Raji (cell line): ENCODE data around the gene ASAP2.

ENCODE experiments used
- POLR2A ChIP-seq: IDR thresholded peaks from 2 replicates; pipeline ENCODE4 v1.6.1; 2011; ENCODE audit warnings: low read depth, low read length, control low read depth; ENCODE audit not compliant: insufficient read depth

The ASAP2 gene

GRCh38 chr2:9378433-9379390 is 172.1 kb downstream of the ASAP2 start:
- no peak for TF ChIP-seq POLR2A

- TF ChIP-seq POLR2A = no peak
These were observed 172.8 kb downstream of the ASAP2 start for GRCh38 chr2:9379391-9379755.

DNA sequence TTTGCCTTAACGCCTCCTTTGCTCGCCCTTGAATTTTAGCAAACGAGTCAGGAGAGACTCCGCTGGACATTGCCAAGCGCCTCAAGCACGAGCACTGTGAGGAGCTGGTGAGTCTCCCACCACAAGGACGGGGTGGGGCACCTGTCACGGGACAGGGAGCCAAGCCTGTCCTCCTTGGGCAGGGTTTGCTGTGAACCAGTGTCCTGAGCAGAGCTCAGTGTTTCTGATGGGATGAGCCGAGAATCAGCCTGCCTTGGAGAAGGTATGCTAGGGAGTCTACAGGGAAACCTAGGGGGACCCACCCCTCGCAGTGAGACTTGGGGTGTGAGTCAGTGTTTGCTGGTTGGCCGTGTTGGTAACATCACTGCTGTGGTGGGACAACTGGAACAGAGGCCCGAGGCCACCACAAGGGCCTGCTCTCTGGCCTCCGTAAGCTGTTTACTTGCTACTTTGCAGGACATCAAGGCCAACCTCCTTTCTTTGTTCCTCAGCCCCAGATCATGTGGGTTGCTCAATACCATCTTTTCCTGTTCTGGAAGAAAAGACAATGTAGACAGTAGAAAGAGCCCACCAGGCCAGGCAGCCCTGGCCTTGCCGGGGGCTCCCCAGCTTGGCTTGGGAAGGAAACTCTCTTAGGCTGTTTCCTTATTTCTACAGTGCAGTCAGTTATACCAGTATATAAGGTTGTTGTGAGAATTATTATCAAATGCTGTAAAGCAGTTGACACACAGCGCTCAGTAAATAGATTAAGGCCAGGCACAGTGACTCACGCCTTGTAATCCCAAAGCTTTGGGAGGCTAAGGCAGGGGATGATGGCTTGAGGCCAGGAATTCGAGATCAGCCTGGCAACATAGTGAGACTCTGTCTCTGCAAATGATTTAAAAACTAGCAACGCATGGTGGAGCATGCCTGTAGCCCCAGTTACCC is 174.4 kb downstream of the ASAP2 start:
- TF ChIP-seq POLR2A = no peak

- no peak for TF ChIP-seq POLR2A
These were observed 176.1 kb downstream of the ASAP2 start for GRCh38 chr2:9382604-9383235.

GRCh38 chr2:9384521-9384920 is 177.9 kb downstream of the ASAP2 start:
- TF ChIP-seq POLR2A = no peak

GRCh38 chr2:9385841-9386240 is 179.2 kb downstream of the ASAP2 start:
- TF ChIP-seq POLR2A = no peak

DNA sequence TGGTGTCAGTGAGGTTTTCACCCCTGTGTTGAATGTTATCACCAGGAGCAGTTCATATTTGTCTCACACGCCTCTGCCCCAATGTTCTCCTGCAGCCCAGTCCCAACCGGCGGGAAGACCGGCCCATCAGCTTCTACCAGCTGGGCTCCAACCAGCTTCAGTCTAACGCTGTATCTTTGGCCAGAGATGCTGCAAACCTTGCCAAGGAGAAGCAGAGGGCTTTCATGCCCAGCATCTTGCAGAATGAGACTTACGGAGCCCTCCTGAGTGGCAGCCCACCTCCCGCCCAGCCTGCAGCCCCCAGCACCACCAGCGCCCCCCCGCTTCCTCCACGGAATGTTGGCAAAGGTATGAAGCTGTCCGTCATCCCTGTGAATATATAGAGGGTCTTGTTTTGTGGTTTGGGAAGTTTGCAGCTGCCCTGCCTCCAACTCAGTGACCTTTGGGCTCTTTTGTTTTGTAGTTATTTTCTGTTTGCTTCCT is 181.6 kb downstream of the ASAP2 start:
- TF ChIP-seq POLR2A = no peak

GRCh38 chr2:9388950-9389911 is 182.6 kb downstream of the ASAP2 start:
- no peak for TF ChIP-seq POLR2A

DNA sequence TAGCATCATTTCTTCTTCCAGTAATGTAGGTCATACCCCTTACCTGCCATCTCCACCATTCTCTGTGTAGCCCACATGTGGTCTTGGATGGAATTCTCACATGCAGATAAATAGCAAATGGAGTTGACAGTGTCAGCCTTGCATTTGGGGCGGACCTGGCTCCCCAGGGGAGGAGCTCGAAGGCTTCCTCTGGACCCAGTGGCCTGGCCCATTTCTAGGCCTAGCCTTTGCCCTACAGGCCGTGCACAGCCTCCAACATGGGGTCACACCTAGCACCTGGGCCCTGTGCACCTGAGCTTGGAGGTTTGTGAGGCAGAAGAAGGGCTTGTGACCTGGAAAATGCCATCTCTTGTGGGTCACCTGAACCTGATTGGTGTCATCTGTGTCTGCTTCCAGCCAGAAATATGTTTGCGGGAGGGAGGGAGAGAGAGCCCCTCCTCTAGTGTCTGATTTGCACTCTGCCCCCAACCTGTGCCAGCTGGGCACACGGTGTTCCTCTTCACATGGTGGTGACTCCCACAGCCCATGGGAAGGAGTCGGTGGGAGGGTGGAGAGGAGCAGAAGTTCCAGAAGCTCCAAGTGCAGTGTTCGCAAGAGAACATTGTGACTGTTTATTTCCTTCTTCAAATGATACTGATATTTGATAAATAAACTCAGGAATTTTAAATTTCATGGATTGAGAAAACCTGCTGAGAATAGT is 183.7 kb downstream of the ASAP2 start:
- TF ChIP-seq POLR2A = no peak

DNA sequence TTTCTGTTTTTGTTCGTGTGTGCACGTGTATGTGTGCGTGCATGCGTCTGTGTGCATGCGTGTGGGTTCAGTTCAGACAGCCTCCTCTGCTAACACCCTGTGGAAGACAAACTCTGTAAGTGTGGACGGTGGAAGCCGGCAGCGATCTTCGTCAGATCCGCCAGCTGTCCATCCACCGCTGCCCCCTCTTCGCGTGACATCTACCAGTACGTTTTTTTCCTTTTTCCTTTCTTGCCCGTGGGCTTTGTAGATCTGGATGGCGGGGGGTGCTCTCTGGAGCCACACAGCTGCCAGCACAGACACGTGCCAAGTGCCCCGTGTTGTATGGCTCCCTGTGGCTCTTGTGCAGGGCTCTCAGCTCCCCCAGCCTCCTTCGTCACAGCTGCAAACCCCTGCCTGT is 184.4 kb downstream of the ASAP2 start:
- no peak for TF ChIP-seq POLR2A

GRCh38 chr2:9391961-9392720 is 185.5 kb downstream of the ASAP2 start:
- TF ChIP-seq POLR2A = no peak

GRCh38 chr2:9392898-9393765 is 186.5 kb downstream of the ASAP2 start:
- TF ChIP-seq POLR2A = no peak

DNA sequence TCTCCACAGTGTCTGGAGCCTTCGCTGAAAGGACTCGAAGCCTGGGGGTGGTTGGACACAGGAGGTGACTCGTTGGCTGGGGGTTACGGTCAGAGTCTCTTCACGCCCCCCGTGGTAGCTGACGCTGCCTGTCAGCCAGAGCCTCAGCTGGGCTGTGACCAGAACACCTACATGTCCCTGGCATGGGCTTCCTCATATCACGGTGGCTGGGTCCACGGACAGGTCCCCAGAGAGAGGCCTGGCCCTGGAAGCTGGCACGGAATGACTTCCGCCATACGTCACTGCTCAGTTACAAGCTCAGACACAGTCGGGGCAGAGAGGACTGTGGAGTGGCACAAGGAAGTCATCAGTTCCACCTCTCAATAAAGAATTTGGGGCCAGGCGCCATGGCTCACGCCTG is 188.2 kb downstream of the ASAP2 start:
- TF ChIP-seq POLR2A = no peak
